Osteocyte (in vitro differentiated cells): ENCODE data around the gene MROH7. TPM values are rescaled to one million over a fixed set of nuclear protein-coding genes. Genes with fewer than 3 reads are reported as not detected.

Experiments used
- DNase-seq: peaks from one replicate; pipeline ENCODE4 v3.0.0; 2021; ENCODE audit warnings: mixed read lengths; ENCODE audit not compliant: unreplicated experiment; ENCODE audit errors: extremely low spot score
- H3K27ac Mint-ChIP-seq: one replicate; pipeline ENCODE4 v1.8.0; 2021; ENCODE audit warnings: mild to moderate bottlenecking, mixed read lengths; ENCODE audit not compliant: unreplicated experiment
- H3K27me3 Mint-ChIP-seq: one replicate; pipeline ENCODE4 v1.8.0; 2021; ENCODE audit warnings: mixed read lengths; ENCODE audit not compliant: unreplicated experiment
- H3K36me3 Mint-ChIP-seq: one replicate; pipeline ENCODE4 v1.8.0; 2021; ENCODE audit warnings: mixed read lengths; ENCODE audit not compliant: unreplicated experiment
- H3K4me1 Mint-ChIP-seq: one replicate; pipeline ENCODE4 v1.8.0; 2021; ENCODE audit warnings: mixed read lengths; ENCODE audit not compliant: unreplicated experiment
- H3K4me3 Mint-ChIP-seq: one replicate; pipeline ENCODE4 v1.8.0; 2021; ENCODE audit warnings: mild to moderate bottlenecking, moderate library complexity, mixed read lengths; ENCODE audit not compliant: unreplicated experiment
- H3K9me3 Mint-ChIP-seq: one replicate; pipeline ENCODE4 v1.8.0; 2021; ENCODE audit warnings: mixed read lengths; ENCODE audit not compliant: unreplicated experiment
- CTCF ChIP-seq: fragments of 200-600 bp; sonication (generic); IDR thresholded peaks from 2 replicates; pipeline ENCODE4 v1.5.0; 2021; ENCODE audit warnings: antibody characterized with exemption, mild to moderate bottlenecking, moderate library complexity
- total RNA-seq: library from RNA; stranded (reverse); gene quantifications from 2 replicates; pipeline ENCODE4 v1.2.1, GENCODE V29; 2021

MROH7 gene
- total RNA-seq, 1 donor from 2014 or later, result 0.11 TPM

GRCh38 chr1:54667797-54668196 lies 26.2 kb downstream of the MROH7 start:
- Mint-ChIP-seq H3K36me3 (no peaks in the 10 kb centered on the region), H3K4me3 (no peak overlapping the region), H3K27ac (no peak overlapping the region), H3K9me3 (no peaks in the 10 kb centered on the region), H3K4me1 (no peaks in the 10 kb centered on the region), H3K27me3 (peaks cover 16% of the 10 kb centered on the region)
- TF ChIP-seq CTCF, result no peak
- no peak for DNase-seq

GRCh38 chr1:54668567-54668966 lies 27.0 kb downstream of the MROH7 start:
- H3K27ac Mint-ChIP-seq, result no peak overlapping the region
- no peaks in the 10 kb centered on the region for H3K9me3 Mint-ChIP-seq
- DNase-seq, result no peak
- no peak for TF ChIP-seq CTCF
- H3K36me3 Mint-ChIP-seq, result no peaks in the 10 kb centered on the region
- no peak overlapping the region for H3K4me3 Mint-ChIP-seq
- H3K27me3 Mint-ChIP-seq, result peaks cover 20% of the 10 kb centered on the region
- no peaks in the 10 kb centered on the region for H3K4me1 Mint-ChIP-seq

GRCh38 chr1:54671985-54672608 lies 30.5 kb downstream of the MROH7 start:
- no peaks in the 10 kb centered on the region for H3K4me1 Mint-ChIP-seq
- peak; percentile 68 for TF ChIP-seq CTCF
- H3K9me3 Mint-ChIP-seq, result no peaks in the 10 kb centered on the region
- H3K27me3 Mint-ChIP-seq, result peaks cover 23% of the 10 kb centered on the region
- no peaks in the 10 kb centered on the region for H3K36me3 Mint-ChIP-seq
- DNase-seq, result no peak
- no peak overlapping the region for H3K27ac Mint-ChIP-seq
- H3K4me3 Mint-ChIP-seq, result no peak overlapping the region

GRCh38 chr1:54678776-54679643 lies 37.4 kb downstream of the MROH7 start:
- Mint-ChIP-seq H3K4me3 (no peak overlapping the region), H3K27me3 (peaks cover 32% of the 10 kb centered on the region), H3K4me1 (no peaks in the 10 kb centered on the region), H3K9me3 (no peaks in the 10 kb centered on the region), H3K36me3 (no peaks in the 10 kb centered on the region), H3K27ac (no peak overlapping the region)
- TF ChIP-seq CTCF, result no peak
- no peak for DNase-seq

- H3K27me3 Mint-ChIP-seq, result peaks cover 34% of the 10 kb centered on the region
- no peak overlapping the region for H3K4me3 Mint-ChIP-seq
- no peak for DNase-seq
- H3K27ac Mint-ChIP-seq, result no peak overlapping the region
- H3K4me1 Mint-ChIP-seq, result no peaks in the 10 kb centered on the region
- no peaks in the 10 kb centered on the region for H3K9me3 Mint-ChIP-seq
- TF ChIP-seq CTCF, result no peak
- H3K36me3 Mint-ChIP-seq, result no peaks in the 10 kb centered on the region
Measured at GRCh38 chr1:54679706-54680105, 38.1 kb downstream of the MROH7 start.
